ENCODE measurements around the gene COA6.

COA6 gene

DNA sequence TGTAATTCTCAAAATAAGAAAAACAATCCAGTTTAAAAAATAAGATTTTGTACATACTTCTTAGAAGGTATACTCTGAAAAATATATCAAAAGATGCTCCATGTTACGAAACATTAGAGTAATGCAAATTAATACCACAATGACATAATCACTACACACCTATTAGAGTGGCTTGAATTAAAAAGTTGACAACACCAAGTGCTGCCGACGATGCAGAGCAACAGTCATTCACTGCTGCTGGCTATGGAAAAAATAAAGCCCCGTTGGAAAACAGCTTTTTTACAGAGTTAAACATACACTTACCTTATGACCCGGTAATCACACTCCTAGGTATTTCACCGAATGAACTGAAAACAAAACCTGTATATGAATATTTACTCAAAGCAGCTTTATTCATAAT is 14.8 kb downstream of the COA6 start:
- TF ChIP-seq POLR2AphosphoS5 (IDR thresholded peaks at IDR 0.05; ENCODE audit: low read depth) (no peak), GABPA (IDR thresholded peaks at IDR 0.05; ENCODE audit: low read depth) (no peak), SPI1 (IDR thresholded peaks at IDR 0.05; ENCODE audit: borderline replicate concordance, low read depth) (no peak)
- TF ChIP-seq, protein P1, sequence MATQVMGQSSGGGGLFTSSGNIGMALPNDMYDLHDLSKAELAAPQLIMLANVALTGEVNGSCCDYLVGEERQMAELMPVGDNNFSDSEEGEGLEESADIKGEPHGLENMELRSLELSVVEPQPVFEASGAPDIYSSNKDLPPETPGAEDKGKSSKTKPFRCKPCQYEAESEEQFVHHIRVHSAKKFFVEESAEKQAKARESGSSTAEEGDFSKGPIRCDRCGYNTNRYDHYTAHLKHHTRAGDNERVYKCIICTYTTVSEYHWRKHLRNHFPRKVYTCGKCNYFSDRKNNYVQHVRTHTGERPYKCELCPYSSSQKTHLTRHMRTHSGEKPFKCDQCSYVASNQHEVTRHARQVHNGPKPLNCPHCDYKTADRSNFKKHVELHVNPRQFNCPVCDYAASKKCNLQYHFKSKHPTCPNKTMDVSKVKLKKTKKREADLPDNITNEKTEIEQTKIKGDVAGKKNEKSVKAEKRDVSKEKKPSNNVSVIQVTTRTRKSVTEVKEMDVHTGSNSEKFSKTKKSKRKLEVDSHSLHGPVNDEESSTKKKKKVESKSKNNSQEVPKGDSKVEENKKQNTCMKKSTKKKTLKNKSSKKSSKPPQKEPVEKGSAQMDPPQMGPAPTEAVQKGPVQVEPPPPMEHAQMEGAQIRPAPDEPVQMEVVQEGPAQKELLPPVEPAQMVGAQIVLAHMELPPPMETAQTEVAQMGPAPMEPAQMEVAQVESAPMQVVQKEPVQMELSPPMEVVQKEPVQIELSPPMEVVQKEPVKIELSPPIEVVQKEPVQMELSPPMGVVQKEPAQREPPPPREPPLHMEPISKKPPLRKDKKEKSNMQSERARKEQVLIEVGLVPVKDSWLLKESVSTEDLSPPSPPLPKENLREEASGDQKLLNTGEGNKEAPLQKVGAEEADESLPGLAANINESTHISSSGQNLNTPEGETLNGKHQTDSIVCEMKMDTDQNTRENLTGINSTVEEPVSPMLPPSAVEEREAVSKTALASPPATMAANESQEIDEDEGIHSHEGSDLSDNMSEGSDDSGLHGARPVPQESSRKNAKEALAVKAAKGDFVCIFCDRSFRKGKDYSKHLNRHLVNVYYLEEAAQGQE (IDR thresholded peaks at IDR 0.05; ENCODE audit: insufficient replicate concordance, low read depth): no peak
- TF ChIP-seq, protein P2, sequence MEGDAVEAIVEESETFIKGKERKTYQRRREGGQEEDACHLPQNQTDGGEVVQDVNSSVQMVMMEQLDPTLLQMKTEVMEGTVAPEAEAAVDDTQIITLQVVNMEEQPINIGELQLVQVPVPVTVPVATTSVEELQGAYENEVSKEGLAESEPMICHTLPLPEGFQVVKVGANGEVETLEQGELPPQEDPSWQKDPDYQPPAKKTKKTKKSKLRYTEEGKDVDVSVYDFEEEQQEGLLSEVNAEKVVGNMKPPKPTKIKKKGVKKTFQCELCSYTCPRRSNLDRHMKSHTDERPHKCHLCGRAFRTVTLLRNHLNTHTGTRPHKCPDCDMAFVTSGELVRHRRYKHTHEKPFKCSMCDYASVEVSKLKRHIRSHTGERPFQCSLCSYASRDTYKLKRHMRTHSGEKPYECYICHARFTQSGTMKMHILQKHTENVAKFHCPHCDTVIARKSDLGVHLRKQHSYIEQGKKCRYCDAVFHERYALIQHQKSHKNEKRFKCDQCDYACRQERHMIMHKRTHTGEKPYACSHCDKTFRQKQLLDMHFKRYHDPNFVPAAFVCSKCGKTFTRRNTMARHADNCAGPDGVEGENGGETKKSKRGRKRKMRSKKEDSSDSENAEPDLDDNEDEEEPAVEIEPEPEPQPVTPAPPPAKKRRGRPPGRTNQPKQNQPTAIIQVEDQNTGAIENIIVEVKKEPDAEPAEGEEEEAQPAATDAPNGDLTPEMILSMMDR (IDR thresholded peaks at IDR 0.05; ENCODE audit: insufficient read depth, low read length): no peak
- H3K27ac ChIP-seq (replicated peaks): no peak overlapping the region

DNA sequence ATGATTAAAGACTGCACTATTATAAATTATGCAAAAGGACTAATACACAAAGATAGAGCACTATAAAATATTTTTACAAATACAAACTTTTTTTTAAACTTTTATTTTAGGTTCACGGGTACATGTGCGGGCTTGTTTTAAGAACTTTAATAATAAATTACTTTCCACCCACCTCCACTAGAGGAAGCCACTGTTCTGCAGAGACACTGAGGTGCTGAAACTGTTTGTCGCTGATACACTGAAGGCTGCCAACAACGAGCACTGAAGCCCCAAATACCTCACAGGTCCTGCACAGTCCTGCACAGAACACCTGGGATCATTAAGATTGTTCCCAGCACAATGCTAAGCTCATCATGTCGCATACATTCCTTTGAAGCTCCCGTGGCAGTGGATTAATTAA is 19.9 kb downstream of the COA6 start:
- Histone ChIP-seq H3K4me3 (replicated peaks; ENCODE audit: insufficient read depth, low read length) (no peak overlapping the region), H3K27ac (replicated peaks) (no peak overlapping the region), H3K27me3 (ENCODE audit: insufficient read depth, poor library complexity, severe bottlenecking) (no peaks in the 10 kb centered on the region)
- TF ChIP-seq, protein P2 (IDR thresholded peaks at IDR 0.05; ENCODE audit: insufficient read depth, low read length): no peak
- TF ChIP-seq GABPA (IDR thresholded peaks at IDR 0.05; ENCODE audit: low read depth) (no peak), SPI1 (IDR thresholded peaks at IDR 0.05; ENCODE audit: borderline replicate concordance, low read depth) (no peak), POLR2AphosphoS5 (IDR thresholded peaks at IDR 0.05; ENCODE audit: low read depth) (no peak)
- TF ChIP-seq, protein P1 (IDR thresholded peaks at IDR 0.05; ENCODE audit: insufficient replicate concordance, low read depth): no peak
- no peak for DNase-seq (ENCODE audit: low read depth in 1 of 2, low spot score in 1 of 2)

More for the DNA sequence above, 14.8 kb downstream of the COA6 start:
- DNase-seq (ENCODE audit: low read depth in 1 of 2, low spot score in 1 of 2): no peak
- Histone ChIP-seq H3K27me3 (ENCODE audit: insufficient read depth, poor library complexity, severe bottlenecking) (no peaks in the 10 kb centered on the region), H3K4me3 (replicated peaks; ENCODE audit: insufficient read depth, low read length) (no peak overlapping the region)

DNA sequence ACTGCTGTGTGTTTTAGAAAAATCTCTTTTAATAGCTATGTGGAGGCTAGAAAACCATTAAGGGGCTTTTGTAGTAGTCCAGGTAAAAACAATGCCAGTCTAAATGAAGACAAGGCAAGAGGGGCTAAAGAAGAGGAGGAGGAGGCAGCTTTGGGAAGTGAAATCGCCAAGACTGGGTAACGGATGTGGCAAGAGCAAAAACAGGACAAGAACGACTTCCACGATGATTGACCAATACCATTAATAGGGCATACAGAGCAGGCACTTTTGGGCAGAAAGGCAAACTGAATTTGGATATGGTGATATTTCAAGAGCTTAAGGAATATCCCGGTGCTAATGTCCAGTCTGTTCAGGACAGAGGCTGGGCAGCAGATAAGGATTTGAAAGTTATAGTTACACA is 22.0 kb downstream of the COA6 start:
- TF ChIP-seq POLR2AphosphoS5 (IDR thresholded peaks at IDR 0.05; ENCODE audit: low read depth) (no peak), SPI1 (IDR thresholded peaks at IDR 0.05; ENCODE audit: borderline replicate concordance, low read depth) (no peak), GABPA (IDR thresholded peaks at IDR 0.05; ENCODE audit: low read depth) (no peak)
- TF ChIP-seq, protein P2 (IDR thresholded peaks at IDR 0.05; ENCODE audit: insufficient read depth, low read length): no peak
- TF ChIP-seq, protein P1 (IDR thresholded peaks at IDR 0.05; ENCODE audit: insufficient replicate concordance, low read depth): no peak
- no peak overlapping the region for H3K4me3 ChIP-seq (replicated peaks; ENCODE audit: insufficient read depth, low read length)
- peak in 1 of 2 experiments; percentile 28 for DNase-seq (ENCODE audit: low read depth in 1 of 2, low spot score in 1 of 2)
- H3K27me3 ChIP-seq (ENCODE audit: insufficient read depth, poor library complexity, severe bottlenecking): no peaks in the 10 kb centered on the region
- H3K27ac ChIP-seq (replicated peaks): no peak overlapping the region

Measured in HL-60 (cell line).